Pons (tissue), 1 donor: ENCODE data around the gene EEFSEC.

Experiments used
- DNase-seq: peaks from one replicate; pipeline ENCODE4 v3.0.0-alpha.2; 2016; ENCODE audit warnings: low spot score

Gene EEFSEC

GRCh38 chr3:128349963-128350599, 196.8 kb downstream of the EEFSEC start:
- DNase-seq = no peak

GRCh38 chr3:128351546-128351945, 198.3 kb downstream of the EEFSEC start:
- DNase-seq = peak; percentile 80

- DNase-seq = peak; percentile 36
Measured at GRCh38 chr3:128352326-128352725, 199.0 kb downstream of the EEFSEC start.

- DNase-seq = no peak
Measured at GRCh38 chr3:128353361-128353965, 200.2 kb downstream of the EEFSEC start.

- no peak for DNase-seq
Measured at GRCh38 chr3:128353991-128354687, 200.9 kb downstream of the EEFSEC start.

- no peak for DNase-seq
Measured at GRCh38 chr3:128354788-128355542, 201.7 kb downstream of the EEFSEC start.

GRCh38 chr3:128355543-128355919, 202.2 kb downstream of the EEFSEC start:
- DNase-seq = no peak

- no peak for DNase-seq
Measured at GRCh38 chr3:128356822-128357221, 203.5 kb downstream of the EEFSEC start.

GRCh38 chr3:128357538-128357937, 204.3 kb downstream of the EEFSEC start:
- DNase-seq = no peak

- DNase-seq = no peak
Measured at GRCh38 chr3:128358156-128358895, 205.0 kb downstream of the EEFSEC start.

GRCh38 chr3:128359060-128359664, 205.9 kb downstream of the EEFSEC start:
- no peak for DNase-seq

- no peak for DNase-seq
Measured at GRCh38 chr3:128359846-128360642, 206.8 kb downstream of the EEFSEC start.

GRCh38 chr3:128360705-128361271, 207.5 kb downstream of the EEFSEC start:
- DNase-seq = no peak

GRCh38 chr3:128362026-128362965, 209.0 kb downstream of the EEFSEC start:
- DNase-seq = no peak

- no peak for DNase-seq
Measured at GRCh38 chr3:128364291-128364690, 211.0 kb downstream of the EEFSEC start.

GRCh38 chr3:128364808-128365360, 211.6 kb downstream of the EEFSEC start:
- no peak for DNase-seq

GRCh38 chr3:128366136-128366535, 212.9 kb downstream of the EEFSEC start:
- peak; percentile 18 for DNase-seq

GRCh38 chr3:128366652-128367051, 213.4 kb downstream of the EEFSEC start:
- no peak for DNase-seq

GRCh38 chr3:128367221-128367620, 213.9 kb downstream of the EEFSEC start:
- DNase-seq = no peak
